Panc1 (cell line): ENCODE data around the gene ABCD3. TPM values are rescaled to one million over a fixed set of nuclear protein-coding genes. Genes with fewer than 3 reads are reported as not detected.

Experiments used
- ATAC-seq: fragments of 200-7000 bp; cut with Tn5 transposase; 2 replicates; pipeline ENCODE4 v1.9.1; 2020; ENCODE audit warnings: mild to moderate bottlenecking, moderate library complexity
- BruUV-seq: library from RNA; stranded (reverse); fragments of 400-500 nt; replicated peaks from 2 replicates; lab custom pipeline; 2021; lab: Mats Ljungman, UMichigan
- CTCF ChIA-PET: fragments of 300-600 bp; sonication (Branson Sonifier 250); formaldehyde crosslinking; loops from one replicate; lab custom pipeline; 2022; ENCODE audit warnings: antibody characterized with exemption; lab: Charles Lee
- POLR2A ChIA-PET: fragments of 300-600 bp; sonication (Branson Sonifier 250); formaldehyde crosslinking; loops from one replicate; lab custom pipeline; 2022; ENCODE audit warnings: antibody characterized with exemption; lab: Charles Lee
- DNase-seq: peaks from one replicate; pipeline ENCODE4 v3.0.0-alpha.2; 2010; ENCODE audit warnings: low read depth, low spot score
- H3K27ac ChIP-seq: 2 replicates; pipeline ENCODE4 v1.5.1; 2011; ENCODE audit warnings: mild to moderate bottlenecking, low read length, inconsistent platforms
- H3K27me3 ChIP-seq: fragments of 200-500 bp; sonication (Bioruptor generic); 2 replicates; pipeline ENCODE4 v1.6.0; 2014; ENCODE audit warnings: low read length, inconsistent platforms; ENCODE audit not compliant: control insufficient read depth, insufficient read depth
- H3K36me3 ChIP-seq: fragments of 200-500 bp; sonication (Bioruptor generic); 2 replicates; pipeline ENCODE4 v1.5.1; 2014; ENCODE audit warnings: inconsistent platforms, mild to moderate bottlenecking, low read length, moderate library complexity; ENCODE audit not compliant: control insufficient read depth, insufficient read depth
- H3K4me1 ChIP-seq: 2 replicates; pipeline ENCODE4 v1.5.1; 2011; ENCODE audit warnings: inconsistent platforms, mild to moderate bottlenecking, low read length, moderate library complexity; ENCODE audit not compliant: control insufficient read depth, insufficient read depth
- H3K4me3 ChIP-seq, 2 experiments: 2 replicates each; pipeline ENCODE4 v1.5.1; 2011 to 2012; ENCODE audit warnings: low read depth in 2 of 2, low read length in 2 of 2, mild to moderate bottlenecking in 2 of 2, inconsistent platforms in 1 of 2, moderate library complexity in 1 of 2
- H3K9me3 ChIP-seq: fragments of 200-500 bp; sonication (Bioruptor generic); 2 replicates; pipeline ENCODE4 v1.5.1; 2014; ENCODE audit warnings: low read depth, mild to moderate bottlenecking, inconsistent platforms, low read length, moderate library complexity; ENCODE audit not compliant: control insufficient read depth, insufficient read depth
- CTCF ChIP-seq: fragments of 450-650 bp; IDR thresholded peaks from 2 replicates; pipeline ENCODE4 v1.5.1; 2017; ENCODE audit warnings: mild to moderate bottlenecking
- POLR2AphosphoS5 ChIP-seq: IDR thresholded peaks from 2 replicates; pipeline ENCODE4 v1.6.1; 2012; ENCODE audit warnings: mild to moderate bottlenecking, low read depth, low read length, moderate library complexity
- REST ChIP-seq, 2 experiments: IDR thresholded peaks; 2 replicates each; pipeline ENCODE4 v1.6.1; 2011 to 2012; ENCODE audit warnings: low read depth in 2 of 2, control low read depth in 1 of 2, low read length in 1 of 2, mild to moderate bottlenecking in 1 of 2, moderate library complexity in 1 of 2; ENCODE audit not compliant: insufficient read depth in 1 of 2
- SIN3A ChIP-seq: IDR thresholded peaks from 2 replicates; pipeline ENCODE4 v1.6.1; 2012; ENCODE audit warnings: low read depth, mild to moderate bottlenecking, low read length, moderate library complexity, borderline replicate concordance; ENCODE audit not compliant: insufficient read depth
- TCF7L2 ChIP-seq: IDR thresholded peaks from 2 replicates; pipeline ENCODE4 v1.6.1; 2011; ENCODE audit warnings: mild to moderate bottlenecking, low read depth, low read length, inconsistent platforms
- in situ Hi-C: cut with HindIII; loops from 2 replicates; pipeline ENCODE4 v1.10.0; 2016; ENCODE audit warnings: low sequenced_read_pairs, low pct_unique_long_range_greater_than_20kb
- intact Hi-C: fragments of 100-400 bp; cut with micrococcal nuclease; formaldehyde crosslinking; loops from one replicate; pipeline ENCODE4 v1.10.0; 2022; ENCODE audit not compliant: unreplicated experiment
- total RNA-seq: library from RNA; stranded (reverse); gene quantifications from one replicate; pipeline ENCODE4 v1.2.1, GENCODE V29; 2021; ENCODE audit not compliant: unreplicated experiment

ABCD3 gene
- total RNA-seq, 1 experiment from 2014 or later, result 40.5 TPM

DNA sequence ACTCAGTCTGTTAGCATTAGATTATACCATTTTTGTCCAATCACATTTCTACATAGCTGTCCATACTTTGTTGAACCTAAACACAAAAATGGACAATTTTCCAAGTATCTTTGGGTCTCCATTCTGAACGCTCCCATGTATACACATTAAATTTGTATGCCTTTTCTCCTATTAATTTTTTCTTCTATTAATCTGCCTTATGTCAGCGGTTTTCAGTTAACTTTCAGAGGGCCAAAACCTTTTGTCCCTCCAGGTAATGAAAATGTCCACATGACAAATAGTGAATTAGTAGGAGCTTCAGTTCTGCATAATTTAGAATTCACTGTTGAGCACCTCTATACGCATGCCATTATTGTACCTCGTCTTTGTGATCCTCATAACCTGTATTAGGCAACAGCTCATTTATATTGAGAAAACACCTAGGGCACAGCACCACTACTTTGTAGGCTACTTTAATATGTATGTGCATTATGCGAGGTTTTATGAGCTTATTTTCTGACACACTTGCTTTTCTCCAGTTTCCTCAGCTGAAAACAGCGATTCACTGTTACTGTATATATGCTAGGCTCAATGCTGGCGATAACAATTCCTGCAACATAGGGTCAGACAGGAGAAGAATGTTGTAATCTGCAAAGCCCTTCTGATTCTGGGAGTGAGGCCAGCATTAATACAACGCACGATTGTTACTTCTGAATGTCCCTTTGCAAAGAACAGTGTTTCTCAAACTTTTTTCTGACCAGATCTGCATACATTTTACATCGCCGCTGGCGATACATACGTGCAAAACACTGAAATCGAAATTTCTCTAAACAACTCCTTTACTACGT, 1.1 kb upstream of the ABCD3 start:
- peaks cover 23% of the 10 kb centered on the region for H3K4me1 ChIP-seq
- BruUV-seq, result no TSS peak
- DNase-seq, result no peak
- in situ Hi-C loops, result no loop called here
- intact Hi-C loops, result no loop called here
- no peaks in the 10 kb centered on the region for H3K9me3 ChIP-seq
- TF ChIP-seq TCF7L2 (no peak), SIN3A (no peak), REST (IDR thresholded peaks at IDR 0.05; ENCODE audit: insufficient read depth in 1 of 2, low read depth in 2 of 2, low read length in 1 of 2) (no peak), CTCF (no peak), POLR2AphosphoS5 (no peak)
- peak overlapping the region; percentile 94 for H3K27ac ChIP-seq
- CTCF ChIA-PET, result no interaction called here
- no peak for ATAC-seq
- peak overlapping the region; percentile 81 to 86 for H3K4me3 ChIP-seq
- H3K27me3 ChIP-seq, result no peaks in the 10 kb centered on the region
- H3K36me3 ChIP-seq, result no peaks in the 10 kb centered on the region
- POLR2A ChIA-PET, result interaction anchor here (0.6 kb wide), 1 partner anchor 92 kb away, joined by 4 read pairs; no protein-coding TSS in a partner anchor

- ChIA-PET POLR2A (interaction anchor here (0.6 kb wide), 1 partner anchor 92 kb away, joined by 4 read pairs; no protein-coding TSS in a partner anchor), CTCF (no interaction called here)
- intact Hi-C loops, result no loop called here
- Histone ChIP-seq H3K27ac (peak overlapping the region; percentile 94), H3K4me1 (peaks cover 28% of the 10 kb centered on the region), H3K27me3 (no peaks in the 10 kb centered on the region), H3K9me3 (no peaks in the 10 kb centered on the region), H3K36me3 (no peaks in the 10 kb centered on the region), H3K4me3 (peak overlapping the region; percentile 81 to 86)
- in situ Hi-C loops, result no loop called here
- DNase-seq, result no peak
- no TSS peak for BruUV-seq
- no peak for TF ChIP-seq REST (IDR thresholded peaks at IDR 0.05; ENCODE audit: insufficient read depth in 1 of 2, low read depth in 2 of 2, low read length in 1 of 2)
- TF ChIP-seq TCF7L2, result no peak; the same call in 1 of the 2 replicates
- TF ChIP-seq CTCF, result no peak
- TF ChIP-seq POLR2AphosphoS5, result no peak
- no peak for TF ChIP-seq SIN3A
- ATAC-seq, result no peak
Observed at GRCh38 chr1:94417728-94417977, 536 bp upstream of the ABCD3 start.
